BJ (cell line): ENCODE data around the gene ZNF282. TPM values are rescaled to one million over a fixed set of nuclear protein-coding genes. Genes with fewer than 3 reads are reported as not detected.
"Not testable (repeated sequence)": the region's sequence is repeated elsewhere in the genome, so short reads cannot be mapped to it uniquely, and the experiment has no call there.

ENCODE experiments used
- CTCF ChIA-PET: fragments of 350-600 bp; formaldehyde crosslinking; extraction: SDS; loops from one replicate; lab custom pipeline; 2021; ENCODE audit warnings: antibody characterized with exemption, inconsistent platforms; lab: Yijun Ruan, JAX
- POLR2A ChIA-PET: fragments of 300-600 bp; sonication (Branson Sonifier 250); formaldehyde crosslinking; extraction: SDS; loops from one replicate; lab custom pipeline; 2021; ENCODE audit warnings: antibody characterized with exemption; lab: Charles Lee
- DNase-seq: peaks from one replicate; pipeline ENCODE4 v3.0.0-alpha.2; 2011; ENCODE audit warnings: low read depth
- H3K27me3 ChIP-seq: 2 replicates; pipeline ENCODE4 v1.6.0; 2011; ENCODE audit warnings: low read length; ENCODE audit not compliant: control insufficient read depth, insufficient read depth
- H3K36me3 ChIP-seq: 2 replicates; pipeline ENCODE4 v1.5.1; 2011; ENCODE audit warnings: low read length; ENCODE audit not compliant: control insufficient read depth, insufficient read depth
- H3K4me3 ChIP-seq: 2 replicates; pipeline ENCODE4 v1.5.1; 2011; ENCODE audit warnings: low read depth, mild to moderate bottlenecking, control low read depth, low read length
- polyA plus RNA-seq: library from polyadenylated mRNA; depleted of rRNA; stranded (reverse); fragments of >200 nt; gene quantifications from 2 replicates; pipeline ENCODE4 v1.2.3, GENCODE V29; 2011
- TF ChIP-seq, protein P1 (sequence below): IDR thresholded peaks from 2 replicates; pipeline ENCODE4 v1.5.1; 2011; ENCODE audit warnings: low read depth, mild to moderate bottlenecking, control low read depth, inconsistent platforms, low read length, moderate library complexity; ENCODE audit not compliant: insufficient read depth

Gene ZNF282
- polyA plus RNA-seq, 1 experiment: 15.2 TPM

DNA sequence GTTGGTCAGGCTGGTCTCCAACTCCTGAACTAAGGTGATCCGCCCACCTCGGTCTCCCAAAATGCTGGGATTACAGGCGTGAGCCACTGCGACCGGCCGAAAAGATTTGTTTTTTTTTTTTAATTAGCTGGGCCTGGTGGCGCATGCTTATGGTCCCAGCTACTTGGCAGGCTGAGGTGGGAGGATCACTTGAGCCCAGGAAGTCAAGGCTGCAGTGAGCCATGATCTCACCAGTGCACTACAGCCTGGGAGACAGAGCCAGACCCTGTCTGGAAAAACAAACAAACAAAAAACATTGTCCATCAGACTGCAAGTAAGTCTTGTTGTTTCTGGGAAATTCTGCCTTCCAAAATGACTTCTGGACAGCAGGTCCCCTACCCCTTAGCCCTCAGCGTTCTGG, 27.8 kb downstream of the ZNF282 start:
- no peak for DNase-seq
- H3K36me3 ChIP-seq: peaks cover 12% of the 10 kb centered on the region

DNA sequence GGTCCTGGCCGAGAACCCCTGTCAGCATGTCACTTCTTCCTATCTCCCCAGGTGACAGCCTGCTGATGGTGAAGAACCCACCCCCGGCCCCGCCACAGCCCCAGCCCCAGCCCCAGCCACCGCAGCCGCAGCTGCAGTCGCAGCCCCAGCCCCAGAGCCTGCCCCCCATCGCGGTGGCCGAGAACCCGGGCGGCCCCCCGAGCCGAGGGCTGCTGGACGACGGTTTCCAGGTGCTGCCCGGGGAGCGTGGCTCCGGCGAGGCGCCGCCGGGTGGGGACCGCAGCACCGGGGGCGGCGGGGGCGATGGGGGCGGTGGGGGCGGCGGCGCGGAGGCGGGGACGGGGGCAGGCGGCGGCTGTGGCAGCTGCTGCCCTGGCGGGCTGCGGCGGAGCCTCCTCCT, 28.4 kb downstream of the ZNF282 start:
- TF ChIP-seq, protein P1, sequence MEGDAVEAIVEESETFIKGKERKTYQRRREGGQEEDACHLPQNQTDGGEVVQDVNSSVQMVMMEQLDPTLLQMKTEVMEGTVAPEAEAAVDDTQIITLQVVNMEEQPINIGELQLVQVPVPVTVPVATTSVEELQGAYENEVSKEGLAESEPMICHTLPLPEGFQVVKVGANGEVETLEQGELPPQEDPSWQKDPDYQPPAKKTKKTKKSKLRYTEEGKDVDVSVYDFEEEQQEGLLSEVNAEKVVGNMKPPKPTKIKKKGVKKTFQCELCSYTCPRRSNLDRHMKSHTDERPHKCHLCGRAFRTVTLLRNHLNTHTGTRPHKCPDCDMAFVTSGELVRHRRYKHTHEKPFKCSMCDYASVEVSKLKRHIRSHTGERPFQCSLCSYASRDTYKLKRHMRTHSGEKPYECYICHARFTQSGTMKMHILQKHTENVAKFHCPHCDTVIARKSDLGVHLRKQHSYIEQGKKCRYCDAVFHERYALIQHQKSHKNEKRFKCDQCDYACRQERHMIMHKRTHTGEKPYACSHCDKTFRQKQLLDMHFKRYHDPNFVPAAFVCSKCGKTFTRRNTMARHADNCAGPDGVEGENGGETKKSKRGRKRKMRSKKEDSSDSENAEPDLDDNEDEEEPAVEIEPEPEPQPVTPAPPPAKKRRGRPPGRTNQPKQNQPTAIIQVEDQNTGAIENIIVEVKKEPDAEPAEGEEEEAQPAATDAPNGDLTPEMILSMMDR: no peak
- no peak for DNase-seq
- POLR2A ChIA-PET: no interaction called here

More for the DNA sequence above, 27.8 kb downstream of the ZNF282 start:
- CTCF ChIA-PET: interaction anchor here (0.7 kb wide), 1 partner anchor 9 kb away, joined by 3 read pairs; no protein-coding TSS in a partner anchor
- H3K4me3 ChIP-seq: no peak overlapping the region
- no peaks in the 10 kb centered on the region for H3K27me3 ChIP-seq
- POLR2A ChIA-PET: interaction anchor here (0.6 kb wide), 1 partner anchor 9 kb away, joined by 5 read pairs; no protein-coding TSS in a partner anchor
- TF ChIP-seq, protein P1: no peak

DNA sequence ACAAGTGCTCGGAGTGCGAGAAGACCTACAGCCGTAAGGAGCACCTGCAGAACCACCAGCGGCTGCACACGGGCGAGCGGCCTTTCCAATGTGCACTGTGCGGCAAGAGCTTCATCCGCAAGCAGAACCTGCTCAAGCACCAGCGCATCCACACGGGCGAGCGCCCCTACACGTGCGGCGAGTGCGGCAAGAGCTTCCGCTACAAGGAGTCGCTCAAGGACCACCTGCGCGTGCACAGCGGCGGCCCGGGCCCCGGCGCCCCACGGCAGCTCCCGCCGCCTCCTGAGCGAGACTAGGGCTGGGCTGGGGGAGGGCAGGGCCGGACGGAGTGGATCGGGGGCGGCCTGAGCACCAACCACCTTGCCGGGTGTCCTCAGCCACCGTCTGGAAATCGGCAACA, 29.0 kb downstream of the ZNF282 start:
- TF ChIP-seq, protein P1: no peak
- no peak for DNase-seq
- Histone ChIP-seq H3K36me3 (peaks cover 12% of the 10 kb centered on the region), H3K4me3 (no peak overlapping the region), H3K27me3 (no peaks in the 10 kb centered on the region)
- CTCF ChIA-PET: no interaction called here
- POLR2A ChIA-PET: no interaction called here

More for the DNA sequence above, 28.4 kb downstream of the ZNF282 start:
- CTCF ChIA-PET: no interaction called here
- H3K4me3 ChIP-seq: no peak overlapping the region
- H3K27me3 ChIP-seq: no peaks in the 10 kb centered on the region
- peaks cover 12% of the 10 kb centered on the region for H3K36me3 ChIP-seq

DNA sequence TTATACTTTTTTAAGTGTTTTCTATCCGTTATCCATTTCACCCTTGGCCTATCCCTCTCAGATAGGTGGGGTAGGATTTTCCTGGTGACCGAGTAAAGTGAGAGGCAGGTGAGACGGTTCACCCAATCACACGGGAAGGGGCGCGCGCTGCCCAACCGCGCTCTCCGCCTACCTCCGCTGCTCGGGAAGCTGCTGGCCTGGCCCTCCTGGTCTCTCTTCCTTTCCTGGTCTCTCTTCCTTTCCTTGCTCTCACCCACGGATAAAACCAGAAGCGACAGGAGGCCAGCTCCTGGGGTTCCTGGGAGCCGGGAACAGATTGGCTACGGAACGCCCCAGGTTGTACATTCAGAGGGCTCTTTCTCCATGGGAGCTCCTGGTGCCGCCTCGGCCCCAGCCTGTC, 29.8 kb downstream of the ZNF282 start:
- TF ChIP-seq, protein P1: no peak
- peaks cover 12% of the 10 kb centered on the region for H3K36me3 ChIP-seq
- H3K27me3 ChIP-seq: no peaks in the 10 kb centered on the region
- no peak overlapping the region for H3K4me3 ChIP-seq
- ChIA-PET CTCF (no interaction called here), POLR2A (no interaction called here)
- no peak for DNase-seq

DNA sequence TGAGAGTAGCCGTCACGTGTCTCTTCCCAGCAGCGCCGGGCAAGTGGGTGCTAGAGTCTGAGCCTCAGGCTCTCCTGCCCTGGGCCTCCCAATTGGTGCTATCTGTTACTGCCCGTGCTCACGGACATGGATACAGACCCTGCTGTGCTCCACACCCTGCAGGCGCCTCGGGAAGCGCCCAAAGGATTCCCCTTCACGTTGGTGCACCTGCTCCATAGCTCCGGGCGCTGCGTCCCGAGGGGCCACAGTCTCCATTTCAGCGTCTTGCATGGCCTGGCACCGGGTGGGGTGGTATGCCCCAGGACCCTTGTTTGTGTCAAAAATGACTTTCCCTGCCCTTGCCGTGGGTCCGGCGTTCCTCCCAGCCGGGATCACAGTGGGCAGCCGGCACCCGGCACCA, 30.3 kb downstream of the ZNF282 start:
- peaks cover 12% of the 10 kb centered on the region for H3K36me3 ChIP-seq
- no peaks in the 10 kb centered on the region for H3K27me3 ChIP-seq
- ChIA-PET CTCF (interaction anchor here (1.7 kb wide), 1 partner anchor 33 kb away, joined by 3 read pairs; no protein-coding TSS in a partner anchor), POLR2A (no interaction called here)
- no peak overlapping the region for H3K4me3 ChIP-seq
- TF ChIP-seq, protein P1: no peak
- no peak for DNase-seq

DNA sequence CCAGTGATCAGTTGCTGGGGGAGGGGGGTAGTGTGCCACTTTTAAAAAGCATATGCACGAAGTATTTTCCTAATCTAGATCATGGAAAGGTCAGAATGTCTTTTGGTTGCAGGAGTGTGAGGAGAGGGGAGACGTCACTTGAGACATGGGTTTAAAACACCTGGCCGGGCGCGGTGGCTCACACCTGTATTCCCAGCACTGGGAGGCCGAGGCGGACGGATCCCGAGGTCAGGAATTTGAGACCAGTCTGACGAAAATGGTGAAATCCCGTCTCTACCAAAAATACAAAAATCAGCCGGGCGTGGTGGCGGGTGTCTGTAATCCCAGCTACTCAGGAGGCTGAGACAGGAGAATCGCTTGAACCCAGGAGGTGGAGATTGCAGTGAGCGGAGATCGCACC, 31.0 kb downstream of the ZNF282 start:
- peaks cover 12% of the 10 kb centered on the region for H3K36me3 ChIP-seq
- CTCF ChIA-PET: interaction anchor here (1.7 kb wide), 1 partner anchor 33 kb away, joined by 3 read pairs; no protein-coding TSS in a partner anchor

More for the DNA sequence above, 31.0 kb downstream of the ZNF282 start:
- POLR2A ChIA-PET, H3K27me3 ChIP-seq, H3K4me3 ChIP-seq, DNase-seq: not testable (repeated sequence)
